Dermis blood vessel endothelial cell (primary cell): ENCODE measurements around the gene TPPP. TPM values are rescaled to one million over a fixed set of nuclear protein-coding genes. Genes with fewer than 3 reads are reported as not detected.

Experiments used
- DNase-seq: peaks from one replicate; pipeline ENCODE4 v3.0.0; 2010
- total RNA-seq: library from RNA; depleted of rRNA; stranded (reverse); fragments of >200 nt; gene quantifications from 2 replicates; pipeline ENCODE4 v1.2.3, GENCODE V29; 2014

Gene TPPP
- total RNA-seq, 1 donor from 2014 or later, result under 0.01 TPM

DNA sequence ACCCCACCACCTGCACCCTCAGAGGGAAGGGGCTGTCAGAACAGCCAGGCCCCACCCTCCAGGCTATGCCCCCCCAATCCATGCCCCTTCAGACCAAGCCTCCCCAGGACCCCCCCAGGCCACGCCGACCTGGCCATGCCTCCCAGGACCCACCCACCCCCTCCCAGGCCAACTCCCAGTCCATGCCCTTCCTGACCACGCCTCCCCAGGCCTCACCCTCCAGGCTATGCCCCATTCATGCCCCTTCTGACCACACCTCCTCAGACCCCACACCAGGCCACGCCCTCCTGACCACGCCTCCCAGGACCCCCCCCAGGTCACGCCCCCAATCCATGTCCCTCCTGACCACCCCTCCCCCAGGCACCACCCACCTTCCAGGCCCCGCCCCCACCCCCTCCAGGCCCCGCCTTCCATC lies 27.6 kb downstream of the TPPP start:
- DNase-seq, result no peak

DNA sequence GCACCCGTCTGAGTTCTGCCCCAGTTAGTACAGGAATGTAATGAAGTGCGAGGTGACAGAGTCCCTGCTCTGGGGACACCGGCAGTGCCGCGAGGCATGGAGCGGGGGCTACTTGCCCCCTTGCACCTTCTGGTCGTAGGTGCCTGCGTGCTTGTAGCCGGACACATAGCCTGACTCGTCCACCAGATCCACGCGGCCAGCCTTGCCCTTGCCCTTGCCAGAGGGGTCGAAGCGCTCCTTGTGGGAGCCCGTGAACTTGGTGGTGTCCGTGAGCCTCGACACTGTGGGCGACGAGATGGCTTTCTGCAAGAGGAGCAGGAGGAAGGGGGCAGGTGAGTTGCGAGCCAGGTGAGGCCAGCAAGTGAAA lies 28.2 kb downstream of the TPPP start:
- no peak for DNase-seq

DNA sequence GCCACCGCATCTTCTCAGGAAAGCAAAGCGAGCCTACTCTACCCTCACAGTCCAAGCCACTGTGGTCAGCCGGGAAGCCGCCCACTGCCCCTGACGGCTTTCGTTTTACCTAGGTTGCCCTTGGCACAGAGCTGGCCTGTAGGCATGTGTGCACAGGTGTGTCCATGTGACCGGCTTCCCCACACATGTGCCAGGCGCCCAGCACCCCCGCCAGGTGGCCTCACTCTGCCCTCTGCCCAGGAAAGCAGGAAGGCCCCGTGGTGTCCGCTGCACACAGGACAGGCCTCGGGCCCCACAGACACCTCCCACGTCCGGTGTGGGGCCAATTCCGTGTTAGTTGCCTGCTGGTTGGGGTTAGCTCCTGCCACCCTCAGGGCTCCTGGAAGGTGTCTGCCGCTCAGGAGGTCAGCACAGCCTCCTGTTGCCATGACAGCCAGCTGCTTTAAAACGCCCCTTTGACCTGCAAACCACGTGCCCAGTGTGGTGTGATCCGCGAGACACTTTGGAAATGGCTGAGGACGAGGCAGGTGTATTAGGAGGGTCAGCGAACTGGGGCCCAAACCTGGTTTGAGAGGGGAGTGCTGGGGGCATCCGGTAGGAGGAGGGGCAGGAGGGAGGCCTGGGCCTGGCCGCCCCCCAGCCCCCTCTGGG lies 28.7 kb downstream of the TPPP start:
- no peak for DNase-seq

DNA sequence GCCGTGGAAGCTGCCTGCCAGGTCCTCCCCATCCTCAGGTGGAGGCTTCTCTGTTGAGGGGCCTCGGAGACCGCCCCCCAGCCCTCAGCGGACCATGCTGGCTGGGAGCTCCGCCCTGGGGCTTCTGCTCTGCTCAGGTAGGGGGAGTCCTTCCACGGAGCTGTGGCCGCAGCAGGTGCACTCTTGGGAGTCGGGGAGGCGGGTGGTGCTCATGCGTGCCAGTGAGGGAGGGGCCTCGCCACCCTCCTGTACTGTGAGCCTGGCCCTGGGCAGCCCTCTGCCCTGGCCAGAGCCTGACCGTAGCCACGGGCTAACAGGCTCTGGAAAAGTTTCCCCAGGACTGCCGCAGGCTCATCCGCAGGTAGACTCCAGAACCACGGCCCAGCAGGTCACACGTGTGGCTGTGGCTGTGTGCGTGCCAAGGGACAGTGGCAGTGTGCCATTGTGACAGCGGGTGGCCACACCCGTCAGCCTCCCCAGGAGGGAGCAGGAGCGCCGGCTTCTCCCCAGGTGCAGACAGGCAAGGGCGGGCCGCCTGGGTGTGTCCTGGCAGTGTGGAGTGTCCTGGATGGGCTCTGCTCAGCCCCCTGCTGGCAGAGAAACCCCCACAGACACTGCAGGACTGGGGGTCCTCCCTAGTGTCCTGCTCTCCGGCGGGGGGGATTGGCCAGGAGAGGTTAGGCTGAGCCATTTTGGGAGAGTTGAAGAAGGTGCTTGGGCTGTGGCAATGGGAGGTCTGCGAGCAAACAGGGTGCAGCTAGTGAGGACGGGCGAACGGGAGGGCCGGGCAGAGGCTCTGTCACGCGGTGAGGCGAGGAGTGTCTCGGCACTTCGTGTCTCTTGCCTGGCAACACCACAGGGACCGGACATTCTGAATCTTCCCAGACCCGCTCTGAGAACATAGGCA lies 29.5 kb downstream of the TPPP start:
- DNase-seq, result no peak

DNA sequence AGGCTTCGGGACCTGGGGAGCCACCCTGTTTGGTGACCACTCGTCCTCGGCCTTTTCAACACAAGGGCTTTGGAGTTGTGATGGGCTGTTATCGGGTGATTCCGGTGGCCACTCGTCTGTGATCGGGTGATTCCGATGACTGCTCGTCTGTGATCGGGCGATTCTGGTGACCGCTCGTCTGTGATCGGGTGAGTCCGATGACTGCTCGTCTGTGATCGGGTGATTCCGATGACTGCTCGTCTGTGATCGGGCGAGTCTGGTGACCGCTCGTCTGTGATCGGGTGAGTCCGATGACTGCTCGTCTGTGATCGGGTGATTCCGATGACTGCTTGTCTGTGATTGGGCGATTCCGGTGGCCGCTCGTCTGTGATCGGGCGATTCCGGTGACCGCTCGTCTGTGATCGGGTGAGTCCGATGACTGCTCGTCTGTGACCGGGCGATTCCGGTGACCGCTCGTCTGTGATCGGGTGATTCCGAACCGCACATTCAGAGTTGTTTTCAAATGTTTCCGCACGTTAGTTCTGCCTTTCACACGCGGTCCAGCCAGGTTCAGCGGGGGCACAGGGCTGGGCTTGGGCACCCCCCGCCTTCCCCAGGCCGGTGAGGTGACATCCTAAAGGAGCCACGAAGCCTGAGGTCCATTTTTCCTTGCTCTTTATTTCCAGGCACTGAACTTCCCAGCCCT lies 30.3 kb downstream of the TPPP start:
- no peak for DNase-seq

DNA sequence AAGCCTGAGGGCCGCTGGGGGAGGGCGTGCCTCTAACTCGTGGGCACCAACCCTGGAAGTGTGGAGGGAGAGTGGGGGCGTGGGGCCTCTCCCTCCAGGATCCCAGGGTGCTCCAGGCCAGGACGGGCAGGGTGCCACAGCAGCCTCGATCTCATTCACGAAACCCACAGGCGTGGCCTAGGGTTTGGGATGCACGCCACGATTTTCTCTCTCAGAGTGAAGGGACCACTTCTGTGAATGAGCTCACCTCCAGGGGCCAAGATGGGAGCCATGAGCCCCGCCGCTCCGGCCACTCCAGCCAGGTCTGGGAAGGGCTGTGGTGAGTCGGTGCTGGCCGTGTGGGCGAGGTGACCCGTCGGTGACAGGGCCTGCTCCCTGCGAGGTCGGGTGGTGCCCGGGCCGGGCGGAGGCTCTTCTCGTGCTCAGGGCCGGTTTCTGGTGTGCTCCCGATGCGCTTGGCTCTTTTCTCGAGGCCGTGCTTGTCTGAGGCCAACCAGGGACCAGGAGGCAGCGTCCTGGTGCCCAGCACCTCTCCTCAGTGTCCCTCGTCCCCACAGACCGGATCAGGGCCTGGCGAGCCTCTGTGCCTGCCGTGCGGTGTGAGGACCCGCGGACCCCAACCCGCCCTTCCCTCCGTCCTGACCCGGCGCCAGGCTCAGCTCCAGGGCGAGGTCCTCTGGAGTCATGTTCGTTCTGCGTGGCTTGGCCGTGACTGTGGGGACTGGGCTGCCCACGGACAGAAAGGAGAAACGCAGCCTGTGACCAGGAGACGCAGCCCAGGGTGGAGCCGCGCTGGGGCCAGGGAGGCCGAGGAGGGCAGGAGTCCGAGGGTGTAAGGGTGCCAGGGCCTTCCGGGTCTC lies 31.0 kb downstream of the TPPP start:
- no peak for DNase-seq

DNA sequence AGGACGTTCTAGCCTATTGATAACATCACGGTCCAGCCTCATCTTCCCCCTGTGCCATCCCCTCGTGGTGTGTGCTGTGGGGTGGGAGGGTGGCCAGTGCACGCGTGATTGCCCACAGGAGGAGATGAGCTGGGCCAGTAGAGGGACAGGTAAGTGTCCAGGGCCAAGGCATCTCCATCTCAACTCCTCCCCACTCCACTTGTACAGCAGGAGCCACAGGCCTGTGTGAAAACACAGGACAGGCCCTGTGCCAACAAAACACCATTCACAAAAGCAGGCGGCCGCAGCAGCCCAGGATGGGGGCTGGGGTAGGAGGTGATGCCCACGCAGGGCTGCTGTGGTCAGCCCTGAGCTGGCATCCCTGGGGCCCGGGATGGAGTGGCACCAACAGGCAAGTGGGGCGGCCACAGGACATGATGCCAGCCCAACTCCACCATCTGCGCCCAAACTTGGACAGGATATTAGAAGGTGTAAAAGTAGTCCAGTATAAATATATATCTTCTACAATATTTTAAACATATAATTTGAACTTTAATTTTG lies 32.6 kb downstream of the TPPP start:
- no peak for DNase-seq

DNA sequence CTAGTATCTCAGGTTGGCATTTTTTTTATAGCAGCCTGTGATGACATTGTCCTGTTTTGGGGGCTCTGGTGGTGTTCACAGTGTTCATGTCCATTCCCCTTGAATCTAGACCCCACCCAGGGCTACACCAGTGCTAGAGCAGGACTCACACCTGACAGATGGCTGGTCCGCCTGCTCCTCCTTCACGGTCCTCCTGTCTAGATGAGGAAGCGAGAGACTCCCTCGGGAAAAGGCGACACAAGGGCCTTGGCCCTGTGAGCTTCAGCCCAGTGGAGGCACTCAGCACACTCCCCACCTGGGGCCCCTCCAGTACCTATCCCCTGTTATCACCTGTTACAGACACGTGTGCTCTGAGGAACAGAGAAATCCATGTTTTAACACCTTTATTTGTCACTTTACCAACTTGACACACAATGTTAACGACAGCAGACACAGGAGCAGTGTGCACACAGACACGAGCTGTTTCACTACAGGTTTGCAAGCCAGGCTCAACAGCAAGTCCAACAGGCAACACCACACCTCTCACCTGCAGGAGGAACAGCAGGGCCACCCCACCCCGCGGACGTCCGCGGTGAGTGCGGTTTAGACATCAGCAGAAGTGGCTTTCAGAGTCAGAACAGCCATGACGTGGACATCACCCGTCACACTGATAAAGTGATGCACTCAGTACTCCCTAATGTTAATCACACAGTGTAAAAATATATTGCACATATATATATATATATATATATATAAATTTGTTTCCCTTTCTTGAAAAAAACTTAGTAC lies 33.5 kb downstream of the TPPP start:
- DNase-seq, result no peak

DNA sequence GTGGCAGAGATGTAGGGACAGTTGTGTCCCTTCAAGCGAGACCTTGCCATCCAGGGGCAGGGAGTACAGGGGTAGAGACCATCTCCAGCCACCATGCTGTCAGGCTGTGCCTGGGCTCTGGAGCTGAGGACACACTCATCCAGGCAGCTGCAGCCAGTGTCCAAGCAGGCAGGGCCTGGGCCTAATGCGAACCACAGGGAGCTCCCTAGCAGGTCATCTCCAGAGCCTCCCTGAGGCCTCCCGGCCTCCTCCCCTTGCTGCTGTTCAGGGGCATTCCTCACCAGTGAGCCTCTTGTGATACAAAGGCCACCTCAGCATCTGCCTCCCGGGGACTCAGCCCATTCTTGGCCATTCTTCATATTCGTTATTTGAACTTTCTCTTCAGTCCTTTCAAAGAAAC lies 35.0 kb downstream of the TPPP start:
- DNase-seq, result no peak

DNA sequence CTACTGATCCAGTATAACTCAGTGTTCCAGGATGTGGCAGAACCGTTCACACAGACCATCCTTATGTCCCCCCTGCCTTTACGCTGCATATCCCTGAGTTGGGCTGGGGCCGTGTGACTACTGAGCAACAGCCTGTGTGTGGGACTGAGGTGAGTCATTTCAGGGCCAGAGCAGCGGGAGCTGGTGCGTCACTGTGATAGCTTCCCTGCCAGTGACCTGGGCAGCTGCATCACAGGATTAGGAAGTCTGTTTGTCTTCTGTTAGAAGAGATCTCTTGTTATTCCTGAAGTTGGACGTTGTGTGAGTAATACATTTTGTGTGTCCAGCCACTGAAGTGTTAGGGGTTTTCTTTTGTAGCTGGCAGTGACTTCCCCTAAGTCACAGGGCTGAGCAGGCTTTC lies 35.6 kb downstream of the TPPP start:
- peak; percentile 93 for DNase-seq

DNA sequence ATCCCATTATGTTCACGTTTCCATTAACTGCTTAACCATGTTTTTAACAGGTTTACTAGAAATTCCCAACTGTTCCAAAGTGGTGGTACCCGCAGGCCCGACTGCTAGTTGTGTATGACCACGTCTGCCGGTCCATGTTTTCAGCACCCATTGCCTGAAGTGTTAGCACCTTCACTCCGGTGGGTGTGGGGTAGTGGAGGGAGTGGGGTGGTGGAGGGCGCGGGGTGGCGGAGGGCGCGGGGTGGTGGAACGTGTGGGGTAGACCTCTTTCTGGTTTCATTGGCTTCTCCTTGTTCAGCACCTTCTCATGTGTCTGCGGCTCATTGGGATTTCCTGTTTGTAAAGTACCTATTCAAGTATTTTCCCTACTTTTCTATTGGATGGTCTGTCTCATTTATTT lies 37.7 kb downstream of the TPPP start:
- no peak for DNase-seq

DNA sequence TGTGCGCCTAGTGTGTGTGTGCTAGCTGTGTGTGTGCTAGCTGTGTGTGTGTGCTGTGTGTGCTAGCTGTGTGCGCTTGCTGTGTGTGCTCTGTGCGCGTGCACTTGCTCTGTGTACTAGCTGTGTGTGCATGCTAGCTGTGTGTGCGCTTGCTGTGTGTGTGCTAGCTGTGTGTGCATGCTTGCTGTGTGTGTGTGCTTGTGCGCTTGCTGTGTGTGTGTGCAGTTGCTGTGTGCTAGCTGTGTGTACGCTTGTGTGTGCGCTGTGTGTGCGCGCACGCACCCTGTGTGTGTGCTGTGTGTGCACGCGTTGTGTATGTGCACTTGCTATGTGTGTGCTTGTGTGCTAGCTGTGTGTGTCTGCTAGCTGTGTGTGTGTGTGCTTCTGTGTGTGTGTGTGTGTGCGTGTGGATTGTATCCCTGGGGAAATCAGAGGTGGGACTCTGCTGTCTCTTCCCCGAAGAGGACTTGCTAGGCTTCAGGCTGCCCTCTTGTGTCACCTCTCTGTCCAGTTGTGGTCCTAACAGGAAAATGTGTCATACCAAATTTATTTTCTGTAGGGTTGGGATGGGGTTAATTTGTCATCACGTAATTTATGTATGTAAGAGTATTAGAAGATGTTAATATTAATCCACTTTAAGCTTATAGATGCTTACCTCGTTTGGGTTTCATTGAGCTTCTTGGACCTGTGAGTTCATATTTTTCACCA lies 38.9 kb downstream of the TPPP start:
- DNase-seq, result peak; percentile 44

DNA sequence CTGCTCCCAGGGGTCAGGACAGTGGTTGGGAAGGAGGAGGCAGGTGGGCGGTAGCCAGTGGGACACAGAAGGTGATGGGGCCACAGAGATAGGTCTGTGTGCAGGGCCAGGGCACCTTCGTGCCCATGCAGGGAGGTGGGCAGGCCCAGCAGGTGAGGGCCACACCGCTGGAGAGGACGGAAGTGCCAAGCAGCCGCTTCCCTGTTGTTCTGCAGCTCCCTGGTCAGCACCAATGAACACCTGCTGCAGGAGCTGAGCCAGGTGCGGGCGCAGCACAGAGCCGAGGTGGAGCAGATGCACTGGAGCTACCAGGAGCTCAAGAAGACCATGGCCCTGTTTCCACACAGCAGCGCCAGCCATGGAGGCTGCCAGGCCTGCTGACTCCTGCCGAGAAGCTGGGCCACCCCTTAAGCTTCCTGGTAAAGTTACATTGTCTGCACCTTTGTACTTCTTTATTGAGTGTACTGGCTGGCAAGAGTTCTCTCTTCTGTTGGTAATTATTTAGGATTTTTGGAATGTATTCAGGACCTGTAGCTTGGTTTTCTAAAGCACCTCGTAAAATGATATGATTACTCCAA lies 40.3 kb downstream of the TPPP start:
- DNase-seq, result no peak

DNA sequence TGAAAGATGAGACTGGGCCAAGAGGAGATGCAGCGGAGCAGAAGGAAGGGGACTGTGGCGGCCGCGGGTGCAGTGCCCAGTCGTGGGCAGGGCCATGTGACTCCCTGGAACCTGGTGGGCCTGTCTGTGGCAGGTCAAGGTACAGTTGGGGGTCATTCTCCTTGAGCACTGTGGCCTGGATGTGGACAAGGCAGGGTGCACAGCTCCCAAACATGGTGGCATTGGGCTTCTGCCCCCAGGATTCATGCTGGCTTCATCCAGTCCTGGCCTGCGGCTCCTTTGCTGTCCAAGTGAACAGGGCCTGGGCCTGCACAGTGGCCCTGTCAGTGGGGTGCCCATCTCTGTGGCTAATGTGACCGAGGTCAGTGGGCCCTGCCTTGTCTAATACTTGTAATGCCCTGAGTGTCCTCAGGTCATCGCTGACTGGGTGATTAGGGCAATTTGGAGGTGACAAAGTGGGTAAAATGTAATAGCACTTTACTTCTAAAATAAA lies 41.1 kb downstream of the TPPP start:
- no peak for DNase-seq

DNA sequence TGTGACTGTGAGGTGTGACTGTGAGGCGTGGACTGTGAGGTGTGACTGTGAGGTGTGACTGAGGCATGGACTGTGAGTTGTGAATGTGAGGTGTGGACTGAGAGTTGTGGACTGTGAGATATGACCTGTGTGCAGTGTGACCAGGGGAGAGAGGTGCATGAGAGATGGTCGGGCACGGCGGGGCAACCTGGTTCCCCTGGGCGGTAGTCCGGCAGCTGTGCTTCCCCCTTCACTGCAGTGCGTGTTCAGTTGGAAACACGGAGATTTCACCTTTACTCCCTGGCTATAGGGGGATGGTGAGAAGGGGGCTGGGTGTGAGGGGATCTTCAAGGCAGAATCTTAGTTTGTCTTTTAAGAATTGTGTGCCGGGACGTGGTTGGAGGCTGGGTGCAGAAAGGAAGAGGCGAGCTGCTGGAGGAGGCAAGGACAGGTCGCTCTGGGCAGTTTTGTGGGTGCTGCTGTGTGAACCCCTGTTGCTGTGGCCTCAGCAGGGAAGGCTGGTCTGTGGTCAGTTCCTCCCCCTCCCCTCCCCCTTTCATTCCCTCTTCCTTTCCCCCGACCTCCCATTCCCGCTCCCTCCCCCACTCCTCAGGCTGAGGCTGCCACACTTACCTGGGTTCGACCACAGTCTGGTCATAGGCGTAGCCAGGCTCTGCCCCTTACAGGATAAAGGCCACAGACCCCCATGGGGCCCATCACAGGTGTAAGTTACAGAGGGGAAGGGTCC lies 41.7 kb downstream of the TPPP start:
- DNase-seq, result no peak

DNA sequence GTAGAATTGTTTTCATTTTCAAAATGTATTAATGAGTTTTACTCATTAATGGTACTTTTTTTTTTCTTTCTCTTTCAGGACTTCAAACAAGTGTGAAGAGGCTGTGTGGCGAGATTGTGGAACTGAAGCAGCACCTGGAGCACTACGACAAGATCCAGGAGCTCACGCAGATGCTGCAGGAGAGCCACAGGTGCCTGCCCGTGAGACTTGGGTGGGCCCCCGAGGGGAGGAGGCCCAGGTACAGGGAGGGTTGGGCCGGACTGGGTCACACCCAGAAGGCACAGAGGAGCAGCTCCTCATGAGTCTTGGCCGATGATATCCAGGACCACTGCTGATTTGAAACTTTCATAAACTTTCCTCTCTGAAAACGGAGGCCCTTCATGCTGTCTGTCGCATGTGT lies 45.4 kb downstream of the TPPP start:
- DNase-seq, result no peak

DNA sequence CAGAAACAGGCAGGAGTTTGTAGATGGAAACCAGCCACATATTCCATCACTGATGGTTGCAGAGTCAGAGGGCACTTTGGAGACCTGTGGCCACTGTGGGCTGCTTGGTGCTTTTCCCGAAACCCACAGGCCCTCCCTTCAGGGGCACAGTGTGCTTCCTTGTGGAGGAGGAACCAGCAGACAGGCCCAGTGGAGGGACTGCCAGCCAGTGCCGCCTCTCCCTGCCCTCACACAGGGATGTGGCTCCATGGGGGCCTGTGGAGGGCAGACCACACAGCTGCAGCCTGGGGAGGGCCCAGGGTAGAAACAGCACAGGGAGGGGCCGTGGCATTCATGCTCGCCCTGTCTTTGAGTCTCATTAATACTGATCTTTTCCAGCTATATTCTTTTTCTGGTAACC lies 45.8 kb downstream of the TPPP start:
- DNase-seq, result no peak

DNA sequence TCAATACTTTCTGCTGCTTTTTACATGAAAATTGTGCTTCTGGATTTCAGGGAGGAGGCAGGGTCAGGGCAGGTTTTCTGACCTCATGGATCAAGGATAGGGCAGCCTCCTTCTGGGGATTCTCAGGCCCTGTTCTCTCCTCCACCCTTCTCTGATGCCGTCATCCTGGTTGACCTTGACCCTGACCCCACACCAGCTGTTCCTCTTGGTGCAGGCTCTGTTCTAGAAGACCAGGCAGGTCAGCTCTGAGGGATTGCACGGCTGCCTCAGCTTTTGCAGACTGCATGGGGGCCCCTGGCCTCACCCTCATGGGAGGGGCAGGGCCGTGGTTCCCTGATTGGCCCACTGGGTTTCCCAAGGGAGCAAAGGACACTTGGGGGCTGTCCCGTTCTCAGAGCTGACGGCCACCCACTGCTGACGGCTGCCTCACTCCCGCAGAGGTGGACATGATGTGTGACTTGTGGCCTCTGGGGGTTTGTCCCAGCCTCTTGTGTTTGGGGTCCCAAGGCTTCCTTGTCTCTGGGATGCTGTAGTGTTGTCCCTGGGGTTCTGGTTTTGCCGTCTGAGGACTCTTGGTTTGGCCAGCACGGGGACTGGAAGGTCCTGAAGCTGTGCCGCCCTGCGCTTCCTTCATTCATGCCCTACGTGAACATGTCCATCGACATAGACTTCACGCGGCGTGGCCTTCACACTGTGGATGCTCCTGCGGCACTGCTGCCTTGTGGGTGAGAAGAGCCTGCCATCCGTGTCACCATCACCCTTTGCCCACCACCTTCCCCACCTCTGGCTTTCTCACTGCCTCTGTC lies 46.6 kb downstream of the TPPP start:
- DNase-seq, result no peak

DNA sequence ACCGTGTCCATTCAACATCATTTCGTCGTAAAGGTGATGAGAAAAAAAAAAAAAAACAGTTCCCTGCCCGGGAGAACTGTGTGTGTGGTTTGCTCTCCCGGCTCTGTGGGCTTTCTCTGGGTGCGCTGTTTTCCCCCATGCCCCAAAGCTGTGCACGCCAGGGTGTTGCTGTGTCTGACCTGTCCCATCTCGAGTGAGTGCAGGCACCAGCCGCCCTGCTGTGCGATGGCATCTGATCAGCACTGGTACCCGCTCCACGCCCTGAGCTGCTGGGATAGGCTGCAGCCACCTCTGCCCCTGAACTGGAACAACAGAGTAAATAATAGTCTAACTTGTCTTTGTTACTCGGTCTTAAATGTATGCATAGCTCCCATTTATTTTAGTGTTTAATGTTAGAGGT lies 47.7 kb downstream of the TPPP start:
- DNase-seq, result no peak
